GM23248 (cell line): Measurements from ENCODE around the gene OLIG1.

ENCODE experiments used
- EZH2 ChIP-seq: fragments of 200-600 bp; sonication (generic); IDR thresholded peaks from 2 replicates; pipeline ENCODE4 v1.6.1; 2018; ENCODE audit warnings: antibody characterized with exemption, mild to moderate bottlenecking; ENCODE audit not compliant: insufficient read depth, poor library complexity, severe bottlenecking
- EZH2phosphoT487 ChIP-seq: fragments of 200-600 bp; sonication (generic); IDR thresholded peaks from 2 replicates; pipeline ENCODE4 v1.6.1; 2018; ENCODE audit warnings: antibody characterized with exemption, moderate library complexity, mild to moderate bottlenecking, low read depth; ENCODE audit not compliant: insufficient read depth

- TF ChIP-seq EZH2, result no peak
- no peak for TF ChIP-seq EZH2phosphoT487
Observed at GRCh38 chr21:33029975-33030461, 39.9 kb upstream of the OLIG1 start.
